Duodenal mucosa (tissue), 2 donors: ENCODE results near the gene TC2N.

Experiments used
- H3K27ac ChIP-seq: one replicate; pipeline ENCODE4 v1.7.0; 2013; ENCODE audit warnings: low read depth, low read length
- H3K27me3 ChIP-seq, 2 donors: one replicate each; pipeline ENCODE4 v1.7.0; 2013; ENCODE audit warnings: low read length in 2 of 2, control low read depth in 1 of 2; ENCODE audit not compliant: insufficient read depth in 2 of 2, control insufficient read depth in 1 of 2
- H3K36me3 ChIP-seq, 2 donors: one replicate each; pipeline ENCODE4 v1.7.0; 2013; ENCODE audit warnings: low read length in 2 of 2, control low read depth in 1 of 2; ENCODE audit not compliant: insufficient read depth in 2 of 2, control insufficient read depth in 1 of 2
- H3K4me1 ChIP-seq, 2 donors: one replicate each; pipeline ENCODE4 v1.7.0; 2013; ENCODE audit warnings: low read length in 2 of 2, control low read depth in 1 of 2; ENCODE audit not compliant: insufficient read depth in 2 of 2, control insufficient read depth in 1 of 2
- H3K4me3 ChIP-seq, 2 donors: one replicate each; pipeline ENCODE4 v1.7.0; 2013; ENCODE audit warnings: low read length in 2 of 2, low read depth in 1 of 2
- H3K9ac ChIP-seq, 2 donors: one replicate each; pipeline ENCODE4 v1.7.0; 2013; ENCODE audit warnings: low read length in 2 of 2, low read depth in 1 of 2
- H3K9me3 ChIP-seq, 2 donors: one replicate each; pipeline ENCODE4 v1.7.0; 2013; ENCODE audit warnings: low read length in 2 of 2, control low read depth in 1 of 2; ENCODE audit not compliant: control insufficient read depth in 1 of 2

TC2N gene

GRCh38 chr14:91870890-91871289 is 3.6 kb upstream of the TC2N start:
- peaks cover 47 to 70% of the 10 kb centered on the region in 2 donors for H3K4me1 ChIP-seq
- no peak overlapping the region for H3K27ac ChIP-seq
- no peaks in the 10 kb centered on the region for H3K36me3 ChIP-seq

GRCh38 chr14:91870001-91870400 is 2.7 kb upstream of the TC2N start:
- H3K4me1 ChIP-seq = peaks cover 40 to 62% of the 10 kb centered on the region in 2 donors
- H3K27ac ChIP-seq = no peak overlapping the region
- no peaks in the 10 kb centered on the region for H3K9me3 ChIP-seq
- no peaks in the 10 kb centered on the region for H3K27me3 ChIP-seq
- H3K4me3 ChIP-seq = no peak overlapping the region
- H3K36me3 ChIP-seq = no peaks in the 10 kb centered on the region
- H3K9ac ChIP-seq = peak overlapping the region in 1 of 2 donors; percentile 1

More at GRCh38 chr14:91870890-91871289, 3.6 kb upstream of the TC2N start:
- no peaks in the 10 kb centered on the region for H3K27me3 ChIP-seq
- H3K9ac ChIP-seq = peak overlapping the region in 1 of 2 donors; percentile 1
- H3K4me3 ChIP-seq = no peak overlapping the region
- no peaks in the 10 kb centered on the region for H3K9me3 ChIP-seq

GRCh38 chr14:91869556-91869955 is 2.2 kb upstream of the TC2N start:
- H3K4me1 ChIP-seq = peaks cover 38 to 59% of the 10 kb centered on the region in 2 donors
- H3K4me3 ChIP-seq = no peak overlapping the region
- H3K9me3 ChIP-seq = no peaks in the 10 kb centered on the region
- no peaks in the 10 kb centered on the region for H3K27me3 ChIP-seq
- H3K27ac ChIP-seq = no peak overlapping the region
- no peak overlapping the region for H3K9ac ChIP-seq
- H3K36me3 ChIP-seq = no peaks in the 10 kb centered on the region

DNA sequence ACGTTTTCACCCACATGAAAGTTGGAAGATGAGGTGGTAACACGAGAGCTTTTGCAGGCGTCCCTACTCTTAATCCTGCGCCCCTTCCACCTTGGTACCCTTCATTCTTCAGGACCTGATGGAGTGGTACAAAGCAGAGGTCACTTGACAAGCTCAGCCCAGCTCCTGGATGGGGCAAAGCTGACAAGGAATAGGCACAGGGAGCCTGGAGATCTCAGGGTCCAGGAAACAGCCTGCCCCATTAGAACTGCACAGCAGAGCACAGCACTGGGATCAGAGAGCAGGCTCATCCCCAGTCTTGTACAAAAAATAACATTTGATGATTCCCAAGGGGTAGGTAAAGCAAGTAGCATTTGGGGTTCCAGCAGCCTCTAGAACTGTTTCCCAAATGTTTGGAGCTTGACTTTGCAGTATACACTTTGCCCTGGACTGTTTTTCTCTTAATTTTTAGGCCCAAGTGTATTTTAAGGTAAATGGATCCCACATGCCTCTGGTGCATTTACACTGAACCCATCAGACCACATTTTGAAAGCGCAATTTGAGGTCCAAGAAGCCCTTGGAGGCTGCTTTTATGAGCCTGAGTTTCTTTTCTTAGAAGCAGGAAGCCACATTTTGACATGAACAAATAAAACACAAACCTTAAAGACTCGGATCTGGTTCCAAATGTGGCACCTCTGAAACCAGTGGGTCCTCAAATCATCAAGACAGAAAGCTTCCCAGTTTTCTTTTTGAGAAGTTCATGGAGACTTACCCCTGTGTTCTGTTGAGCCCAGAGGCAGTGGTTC is 633 bp downstream of the TC2N start:
- H3K9me3 ChIP-seq = no peaks in the 10 kb centered on the region
- H3K4me3 ChIP-seq = peak overlapping the region; percentile 50 to 51
- H3K4me1 ChIP-seq = peaks cover 13 to 30% of the 10 kb centered on the region in 2 donors
- no peaks in the 10 kb centered on the region for H3K36me3 ChIP-seq
- H3K9ac ChIP-seq = peak overlapping the region in 1 of 2 donors; percentile 22
- no peak overlapping the region for H3K27ac ChIP-seq
- no peaks in the 10 kb centered on the region for H3K27me3 ChIP-seq

- Histone ChIP-seq H3K27ac (no peak overlapping the region), H3K27me3 (no peaks in the 10 kb centered on the region), H3K36me3 (no peaks in the 10 kb centered on the region), H3K9ac (no peak overlapping the region), H3K4me1 (peaks cover 11 to 24% of the 10 kb centered on the region in 2 donors), H3K9me3 (no peaks in the 10 kb centered on the region), H3K4me3 (peak overlapping the region; percentile 50 to 51)
Measured at GRCh38 chr14:91866061-91866460, 1.3 kb downstream of the TC2N start.

- Histone ChIP-seq H3K27me3 (no peaks in the 10 kb centered on the region), H3K4me1 (peaks cover 0 to 10% of the 10 kb centered on the region in 2 donors), H3K36me3 (no peaks in the 10 kb centered on the region), H3K4me3 (no peak overlapping the region), H3K27ac (no peak overlapping the region), H3K9me3 (no peaks in the 10 kb centered on the region), H3K9ac (no peak overlapping the region)
Measured at GRCh38 chr14:91862417-91862816, 4.9 kb downstream of the TC2N start.

GRCh38 chr14:91861091-91861490 is 6.2 kb downstream of the TC2N start:
- Histone ChIP-seq H3K4me1 (peaks cover 0 to 10% of the 10 kb centered on the region in 2 donors), H3K27ac (no peak overlapping the region), H3K9ac (no peak overlapping the region), H3K4me3 (no peak overlapping the region), H3K9me3 (no peaks in the 10 kb centered on the region), H3K36me3 (no peaks in the 10 kb centered on the region), H3K27me3 (no peaks in the 10 kb centered on the region)

DNA sequence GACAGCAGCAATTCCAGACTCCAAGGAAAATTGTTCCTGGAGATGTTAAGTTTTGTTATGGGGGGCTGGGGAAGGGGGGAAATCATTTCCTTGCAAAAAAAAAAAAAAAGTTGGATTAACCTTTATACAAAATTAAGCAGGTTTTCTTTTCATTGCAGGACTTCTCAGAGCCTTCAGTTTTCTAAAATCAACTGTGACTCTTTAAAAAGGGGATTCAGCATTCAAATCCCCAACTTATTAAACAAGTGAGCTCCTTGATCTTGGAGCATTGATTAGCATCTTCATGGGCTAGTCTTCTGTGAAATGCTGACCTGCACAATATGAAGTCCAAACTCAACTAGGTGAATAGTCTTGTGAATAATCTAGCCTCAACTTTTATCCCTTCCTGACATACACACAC is 7.1 kb downstream of the TC2N start:
- H3K9me3 ChIP-seq = no peaks in the 10 kb centered on the region

GRCh38 chr14:91858536-91859275 is 8.6 kb downstream of the TC2N start:
- no peaks in the 10 kb centered on the region for H3K9me3 ChIP-seq
- H3K9ac ChIP-seq = no peak overlapping the region
- H3K4me3 ChIP-seq = no peak overlapping the region
- H3K27ac ChIP-seq = no peak overlapping the region
- no peaks in the 10 kb centered on the region for H3K36me3 ChIP-seq
- H3K27me3 ChIP-seq = no peaks in the 10 kb centered on the region
- peaks cover 6 to 10% of the 10 kb centered on the region in 2 donors for H3K4me1 ChIP-seq

More for the DNA sequence above, 7.1 kb downstream of the TC2N start:
- Histone ChIP-seq H3K4me3 (no peak overlapping the region), H3K36me3 (no peaks in the 10 kb centered on the region), H3K4me1 (peaks cover 0 to 10% of the 10 kb centered on the region in 2 donors), H3K27me3 (no peaks in the 10 kb centered on the region), H3K27ac (no peak overlapping the region), H3K9ac (no peak overlapping the region)

DNA sequence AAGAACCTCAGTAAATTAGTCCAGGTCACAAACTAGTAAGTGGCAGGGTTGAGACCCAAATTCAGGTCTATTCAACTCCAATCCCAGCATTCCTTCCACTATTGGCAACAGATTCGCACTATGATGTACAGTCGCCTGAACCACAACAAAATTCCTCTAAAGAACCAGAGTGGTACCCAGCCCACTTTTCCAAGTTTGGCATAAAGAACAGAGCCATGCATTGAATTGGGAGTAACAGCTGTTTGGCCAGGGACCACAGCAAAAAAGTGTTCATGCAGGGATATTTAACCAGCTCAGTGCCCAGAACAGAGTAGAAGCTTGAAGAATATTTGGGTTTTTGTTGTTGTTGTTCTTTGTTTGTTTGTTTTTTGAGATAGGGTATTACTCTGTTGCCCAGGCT is 9.7 kb downstream of the TC2N start:
- Histone ChIP-seq H3K4me1 (peaks cover 6 to 10% of the 10 kb centered on the region in 2 donors), H3K27ac (no peak overlapping the region), H3K27me3 (no peaks in the 10 kb centered on the region), H3K4me3 (no peak overlapping the region), H3K9ac (no peak overlapping the region), H3K36me3 (no peaks in the 10 kb centered on the region), H3K9me3 (no peaks in the 10 kb centered on the region)
